KMS-11 (cell line): Measurements from ENCODE around the gene FIG4.

Experiments
- H2AFZ ChIP-seq: fragments of 200-600 bp; sonication (generic); 2 replicates; pipeline ENCODE4 v1.6.1; 2016; ENCODE audit warnings: antibody characterized with exemption, mixed run types, low read depth
- H3K27ac ChIP-seq: fragments of 200-600 bp; sonication (generic); 2 replicates; pipeline ENCODE4 v1.6.1; 2016; ENCODE audit warnings: mild to moderate bottlenecking, mixed run types
- H3K27me3 ChIP-seq: fragments of 200-600 bp; sonication (generic); 2 replicates; pipeline ENCODE4 v1.6.1; 2017; ENCODE audit warnings: mild to moderate bottlenecking, low read depth, mixed run types, moderate library complexity; ENCODE audit not compliant: insufficient read depth
- H3K36me3 ChIP-seq: fragments of 200-600 bp; sonication (generic); 2 replicates; pipeline ENCODE4 v1.6.1; 2017; ENCODE audit warnings: mild to moderate bottlenecking, mixed run types; ENCODE audit not compliant: insufficient read depth
- H3K4me1 ChIP-seq: fragments of 200-600 bp; sonication (generic); 2 replicates; pipeline ENCODE4 v1.6.1; 2016; ENCODE audit warnings: mild to moderate bottlenecking, low read depth, mixed run types; ENCODE audit not compliant: poor library complexity, severe bottlenecking
- H3K4me2 ChIP-seq: fragments of 200-600 bp; sonication (generic); 2 replicates; pipeline ENCODE4 v1.7.0; 2016; ENCODE audit warnings: mild to moderate bottlenecking, mixed run types
- H3K4me3 ChIP-seq: fragments of 200-600 bp; sonication (generic); IDR thresholded peaks from 2 replicates; pipeline ENCODE4 v1.6.1; 2017; ENCODE audit warnings: low read depth, low read length, mixed read lengths; ENCODE audit not compliant: insufficient read depth
- H3K79me2 ChIP-seq: fragments of 200-600 bp; sonication (generic); 2 replicates; pipeline ENCODE4 v1.6.1; 2016; ENCODE audit warnings: low read depth, mixed run types; ENCODE audit not compliant: insufficient read depth
- H3K9ac ChIP-seq: fragments of 200-600 bp; sonication (generic); 2 replicates; pipeline ENCODE4 v1.6.1; 2016; ENCODE audit warnings: mild to moderate bottlenecking, mixed run types
- H4K20me1 ChIP-seq: fragments of 200-600 bp; sonication (generic); 2 replicates; pipeline ENCODE4 v1.6.1; 2016; ENCODE audit warnings: mild to moderate bottlenecking, mixed run types; ENCODE audit not compliant: insufficient read depth
- TF ChIP-seq, protein P1 (sequence below): fragments of 200-600 bp; sonication (generic); conservative IDR thresholded peaks from 2 replicates; pipeline ENCODE4 v1.6.1; 2017; ENCODE audit warnings: low read depth, mild to moderate bottlenecking, antibody characterized with exemption, low read length, moderate library complexity, mixed read lengths

FIG4 gene

GRCh38 chr6:109714611-109715010 lies 23.5 kb downstream of the FIG4 start:
- H3K4me2 ChIP-seq, result no peak overlapping the region
- no peaks in the 10 kb centered on the region for H4K20me1 ChIP-seq
- no peaks in the 10 kb centered on the region for H3K79me2 ChIP-seq
- H2AFZ ChIP-seq, result no peak overlapping the region
- H3K4me3 ChIP-seq, result no peak overlapping the region
- no peak overlapping the region for H3K9ac ChIP-seq
- no peak overlapping the region for H3K27ac ChIP-seq
- H3K27me3 ChIP-seq, result no peaks in the 10 kb centered on the region
- H3K36me3 ChIP-seq, result no peaks in the 10 kb centered on the region
- H3K4me1 ChIP-seq, result no peaks in the 10 kb centered on the region
- TF ChIP-seq, protein P1, sequence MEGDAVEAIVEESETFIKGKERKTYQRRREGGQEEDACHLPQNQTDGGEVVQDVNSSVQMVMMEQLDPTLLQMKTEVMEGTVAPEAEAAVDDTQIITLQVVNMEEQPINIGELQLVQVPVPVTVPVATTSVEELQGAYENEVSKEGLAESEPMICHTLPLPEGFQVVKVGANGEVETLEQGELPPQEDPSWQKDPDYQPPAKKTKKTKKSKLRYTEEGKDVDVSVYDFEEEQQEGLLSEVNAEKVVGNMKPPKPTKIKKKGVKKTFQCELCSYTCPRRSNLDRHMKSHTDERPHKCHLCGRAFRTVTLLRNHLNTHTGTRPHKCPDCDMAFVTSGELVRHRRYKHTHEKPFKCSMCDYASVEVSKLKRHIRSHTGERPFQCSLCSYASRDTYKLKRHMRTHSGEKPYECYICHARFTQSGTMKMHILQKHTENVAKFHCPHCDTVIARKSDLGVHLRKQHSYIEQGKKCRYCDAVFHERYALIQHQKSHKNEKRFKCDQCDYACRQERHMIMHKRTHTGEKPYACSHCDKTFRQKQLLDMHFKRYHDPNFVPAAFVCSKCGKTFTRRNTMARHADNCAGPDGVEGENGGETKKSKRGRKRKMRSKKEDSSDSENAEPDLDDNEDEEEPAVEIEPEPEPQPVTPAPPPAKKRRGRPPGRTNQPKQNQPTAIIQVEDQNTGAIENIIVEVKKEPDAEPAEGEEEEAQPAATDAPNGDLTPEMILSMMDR, result no peak

DNA sequence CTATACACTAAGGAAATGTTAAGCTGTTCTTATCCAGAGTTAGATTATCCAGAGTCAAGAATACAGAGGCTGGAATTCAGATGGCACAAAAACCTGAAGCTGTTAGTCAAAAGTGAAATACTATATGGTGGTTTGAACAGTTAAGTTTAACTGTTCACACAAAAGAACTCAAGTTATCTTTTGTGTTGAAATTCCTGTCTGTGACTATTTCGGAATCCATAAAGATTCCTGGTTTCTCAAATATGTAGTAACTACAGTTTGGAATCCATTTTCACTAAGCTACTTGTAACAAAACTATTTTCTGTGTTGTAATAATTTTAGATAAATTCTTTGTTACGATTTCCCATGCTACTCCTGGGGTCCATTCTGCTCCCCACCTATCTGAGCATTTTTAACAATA lies 24.5 kb downstream of the FIG4 start:
- H3K27me3 ChIP-seq, result no peaks in the 10 kb centered on the region
- no peak overlapping the region for H3K9ac ChIP-seq
- no peaks in the 10 kb centered on the region for H3K79me2 ChIP-seq
- H2AFZ ChIP-seq, result no peak overlapping the region
- H3K4me3 ChIP-seq, result no peak overlapping the region
- TF ChIP-seq, protein P1, result no peak
- H4K20me1 ChIP-seq, result no peaks in the 10 kb centered on the region
- no peak overlapping the region for H3K27ac ChIP-seq
- no peaks in the 10 kb centered on the region for H3K36me3 ChIP-seq
- H3K4me2 ChIP-seq, result no peak overlapping the region
- no peaks in the 10 kb centered on the region for H3K4me1 ChIP-seq

- TF ChIP-seq, protein P1, result no peak
- Histone ChIP-seq H4K20me1 (no peaks in the 10 kb centered on the region), H3K36me3 (no peaks in the 10 kb centered on the region), H3K4me1 (no peaks in the 10 kb centered on the region), H3K27ac (no peak overlapping the region), H3K4me2 (no peak overlapping the region), H3K4me3 (no peak overlapping the region), H3K27me3 (no peaks in the 10 kb centered on the region), H3K9ac (no peak overlapping the region), H2AFZ (no peak overlapping the region), H3K79me2 (no peaks in the 10 kb centered on the region)
Measured at GRCh38 chr6:109717971-109718370, 26.9 kb downstream of the FIG4 start.

- no peaks in the 10 kb centered on the region for H4K20me1 ChIP-seq
- no peaks in the 10 kb centered on the region for H3K36me3 ChIP-seq
- H2AFZ ChIP-seq, result no peak overlapping the region
- no peak overlapping the region for H3K27ac ChIP-seq
- H3K4me3 ChIP-seq, result no peak overlapping the region
- no peaks in the 10 kb centered on the region for H3K79me2 ChIP-seq
- H3K27me3 ChIP-seq, result no peaks in the 10 kb centered on the region
- H3K4me2 ChIP-seq, result no peak overlapping the region
- no peaks in the 10 kb centered on the region for H3K4me1 ChIP-seq
- TF ChIP-seq, protein P1, result no peak
- H3K9ac ChIP-seq, result no peak overlapping the region
Measured at GRCh38 chr6:109718991-109719390, 27.9 kb downstream of the FIG4 start.
